Parathyroid adenoma (tissue), 2 donors: ENCODE measurements around the gene NTN5.

Source experiments
- H2AFZ ChIP-seq: fragments of 300-600 bp; sonication (generic); one replicate; pipeline ENCODE4 v1.7.0; 2017; ENCODE audit warnings: antibody characterized with exemption, mild to moderate bottlenecking
- H3K27ac ChIP-seq: fragments of 300-600 bp; sonication (generic); one replicate; pipeline ENCODE4 v1.7.0; 2017
- H3K27me3 ChIP-seq: fragments of 300-600 bp; sonication (generic); one replicate; pipeline ENCODE4 v1.7.0; 2017; ENCODE audit warnings: low read length; ENCODE audit not compliant: control insufficient read depth, insufficient read depth
- H3K36me3 ChIP-seq: fragments of 300-600 bp; sonication (generic); one replicate; pipeline ENCODE4 v1.7.0; 2017; ENCODE audit warnings: low read length; ENCODE audit not compliant: control insufficient read depth, insufficient read depth
- H3K4me1 ChIP-seq: fragments of 300-600 bp; sonication (generic); one replicate; pipeline ENCODE4 v1.7.0; 2017; ENCODE audit warnings: control low read depth
- H3K4me2 ChIP-seq: fragments of 300-600 bp; sonication (generic); one replicate; pipeline ENCODE4 v1.7.0; 2017; ENCODE audit warnings: low read length
- H3K4me3 ChIP-seq: fragments of 300-600 bp; sonication (generic); one replicate; pipeline ENCODE4 v1.7.0; 2017; ENCODE audit warnings: low read depth, low read length
- H3K79me2 ChIP-seq: fragments of 300-600 bp; sonication (generic); one replicate; pipeline ENCODE4 v1.7.0; 2017; ENCODE audit warnings: control low read depth
- H3K9ac ChIP-seq: fragments of 300-600 bp; sonication (generic); one replicate; pipeline ENCODE4 v1.7.0; 2017; ENCODE audit warnings: mild to moderate bottlenecking
- H3K9me3 ChIP-seq: fragments of 300-600 bp; sonication (generic); one replicate; pipeline ENCODE4 v1.7.0; 2017; ENCODE audit warnings: low read length; ENCODE audit not compliant: control insufficient read depth
- TF ChIP-seq, protein P1 (sequence below): fragments of 300-600 bp; sonication (generic); IDR thresholded peaks from one replicate; pipeline ENCODE4 v1.7.0; 2017; ENCODE audit warnings: antibody characterized with exemption, mild to moderate bottlenecking
- donor health status: primary hyperparathyroidism.

Gene NTN5

GRCh38 chr19:48648134-48648533, 24.7 kb downstream of the NTN5 start:
- TF ChIP-seq, protein P1, sequence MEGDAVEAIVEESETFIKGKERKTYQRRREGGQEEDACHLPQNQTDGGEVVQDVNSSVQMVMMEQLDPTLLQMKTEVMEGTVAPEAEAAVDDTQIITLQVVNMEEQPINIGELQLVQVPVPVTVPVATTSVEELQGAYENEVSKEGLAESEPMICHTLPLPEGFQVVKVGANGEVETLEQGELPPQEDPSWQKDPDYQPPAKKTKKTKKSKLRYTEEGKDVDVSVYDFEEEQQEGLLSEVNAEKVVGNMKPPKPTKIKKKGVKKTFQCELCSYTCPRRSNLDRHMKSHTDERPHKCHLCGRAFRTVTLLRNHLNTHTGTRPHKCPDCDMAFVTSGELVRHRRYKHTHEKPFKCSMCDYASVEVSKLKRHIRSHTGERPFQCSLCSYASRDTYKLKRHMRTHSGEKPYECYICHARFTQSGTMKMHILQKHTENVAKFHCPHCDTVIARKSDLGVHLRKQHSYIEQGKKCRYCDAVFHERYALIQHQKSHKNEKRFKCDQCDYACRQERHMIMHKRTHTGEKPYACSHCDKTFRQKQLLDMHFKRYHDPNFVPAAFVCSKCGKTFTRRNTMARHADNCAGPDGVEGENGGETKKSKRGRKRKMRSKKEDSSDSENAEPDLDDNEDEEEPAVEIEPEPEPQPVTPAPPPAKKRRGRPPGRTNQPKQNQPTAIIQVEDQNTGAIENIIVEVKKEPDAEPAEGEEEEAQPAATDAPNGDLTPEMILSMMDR: no peak
- no peak overlapping the region for H3K9ac ChIP-seq
- H3K4me1 ChIP-seq: peaks cover 7% of the 10 kb centered on the region
- no peaks in the 10 kb centered on the region for H3K9me3 ChIP-seq
- no peak overlapping the region for H3K4me2 ChIP-seq
- peaks cover 3% of the 10 kb centered on the region for H3K79me2 ChIP-seq
- H3K27ac ChIP-seq: no peak overlapping the region
- no peak overlapping the region for H2AFZ ChIP-seq
- no peak overlapping the region for H3K4me3 ChIP-seq
- no peaks in the 10 kb centered on the region for H3K27me3 ChIP-seq
- no peaks in the 10 kb centered on the region for H3K36me3 ChIP-seq

DNA sequence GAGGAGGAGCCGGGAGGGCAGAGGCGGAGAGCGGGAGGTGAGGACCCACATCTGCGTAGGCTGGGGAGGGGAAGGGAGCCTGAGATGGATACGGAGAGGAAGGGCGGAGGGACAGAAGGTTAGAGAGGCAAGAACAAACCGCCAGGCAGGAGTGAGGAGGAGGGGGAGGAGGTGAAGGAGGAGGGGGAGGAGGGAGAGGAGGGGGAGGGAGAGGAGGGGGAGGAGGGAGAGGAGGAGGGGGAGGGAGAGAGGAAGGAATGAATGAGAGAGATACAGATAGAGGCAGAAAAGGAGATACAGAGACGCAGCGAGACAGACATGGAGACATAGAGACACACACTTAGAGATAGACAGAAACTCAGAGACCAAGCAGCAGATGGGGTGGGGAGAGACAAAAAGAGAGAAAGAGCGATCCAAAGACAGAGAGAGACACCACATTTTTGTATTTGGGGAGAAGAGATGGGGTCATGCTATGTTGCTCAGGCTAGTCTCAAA, 26.0 kb downstream of the NTN5 start:
- Histone ChIP-seq H3K9me3 (no peaks in the 10 kb centered on the region), H3K27me3 (no peaks in the 10 kb centered on the region), H3K4me1 (peaks cover 7% of the 10 kb centered on the region), H3K27ac (peak overlapping the region; percentile 92), H3K9ac (no peak overlapping the region), H3K4me3 (peak overlapping the region; percentile 92), H3K79me2 (peaks cover 3% of the 10 kb centered on the region), H3K36me3 (no peaks in the 10 kb centered on the region), H2AFZ (peak overlapping the region; percentile 98), H3K4me2 (peak overlapping the region; percentile 99)
- TF ChIP-seq, protein P1: no peak

- Histone ChIP-seq H3K27me3 (no peaks in the 10 kb centered on the region), H3K9me3 (no peaks in the 10 kb centered on the region), H2AFZ (peak within 1 kb of the TSS; percentile 98), H3K4me1 (peaks cover 7% of the 10 kb centered on the region), H3K36me3 (no peaks in the 10 kb centered on the region), H3K9ac (peak within 1 kb of the TSS; percentile 70), H3K4me2 (peak within 1 kb of the TSS; percentile 99), H3K27ac (peak within 1 kb of the TSS; percentile 92), H3K79me2 (peaks cover 3% of the 10 kb centered on the region), H3K4me3 (peak within 1 kb of the TSS; percentile 92)
- TF ChIP-seq, protein P1: peak; percentile 98
Measured at GRCh38 chr19:48646001-48646721, 26.7 kb downstream of the NTN5 start, which contains the start of gene CA11. CA11 (minus strand) TSS chr19:48646187; CDS start chr19:48645632, 555 bp downstream.

DNA sequence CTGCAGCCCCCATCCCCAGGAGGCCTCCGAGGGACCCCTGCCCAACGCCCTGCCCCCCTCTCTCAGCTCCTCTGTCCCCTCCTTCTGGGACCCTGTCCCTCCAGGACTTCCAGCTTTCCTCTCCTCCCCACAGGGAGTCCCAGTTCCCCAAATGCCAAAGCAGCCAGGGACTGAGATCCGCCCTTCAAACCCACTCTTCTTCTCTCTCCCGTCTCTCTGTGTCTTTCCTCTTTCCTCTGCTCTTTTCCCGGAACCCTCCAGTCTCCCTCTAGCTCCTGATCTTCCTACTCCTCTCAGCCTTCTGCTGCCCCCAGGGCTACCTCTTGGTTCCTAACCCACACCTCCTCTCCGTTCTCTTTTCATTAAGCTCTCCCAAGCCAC, 27.2 kb downstream of the NTN5 start:
- Histone ChIP-seq H3K79me2 (peaks cover 3% of the 10 kb centered on the region), H2AFZ (peak overlapping the region; percentile 98), H3K9ac (peak overlapping the region; percentile 70), H3K4me3 (peak overlapping the region; percentile 92), H3K4me1 (peaks cover 7% of the 10 kb centered on the region), H3K36me3 (no peaks in the 10 kb centered on the region), H3K27ac (peak overlapping the region; percentile 92), H3K9me3 (no peaks in the 10 kb centered on the region), H3K4me2 (peak overlapping the region; percentile 99), H3K27me3 (no peaks in the 10 kb centered on the region)
- TF ChIP-seq, protein P1: no peak
